Esophagus squamous epithelium (tissue), 5 donors: Measurements from ENCODE around the gene SMOC2. TPM values are rescaled to one million over a fixed set of nuclear protein-coding genes. Genes with fewer than 3 reads are reported as not detected.

Experiments used
- DNase-seq: peaks from one replicate; lab custom pipeline; 2025; lab: John Stamatoyannopoulos, UW
- H3K27ac ChIP-seq, 4 donors: fragments of 200-600 bp; sonication (generic); one replicate each; pipeline ENCODE4 v1.5.1; 2016 to 2019; ENCODE audit warnings: mild to moderate bottlenecking in 1 of 4
- H3K27me3 ChIP-seq, 4 donors: fragments of 200-600 bp; sonication (generic); 1 replicate in 3 of 4; 2 replicates in 1 of 4; pipeline versions ENCODE4 v1.5.1 to v1.6.0; 2017 to 2021; ENCODE audit warnings: antibody characterized with exemption in 1 of 4
- H3K36me3 ChIP-seq, 3 donors: fragments of 200-600 bp; sonication (generic); one replicate each; pipeline ENCODE4 v1.5.1; 2016 to 2019
- H3K4me1 ChIP-seq, 3 donors: fragments of 200-600 bp; sonication (generic); one replicate each; pipeline ENCODE4 v1.5.1; 2017 to 2019
- H3K4me3 ChIP-seq, 4 donors: fragments of 200-600 bp; sonication (generic); 1 replicate in 3 of 4; 2 replicates in 1 of 4; pipeline ENCODE4 v1.5.1; 2016 to 2019; ENCODE audit warnings: mild to moderate bottlenecking in 2 of 4, moderate library complexity in 1 of 4
- H3K9me3 ChIP-seq, 3 donors: fragments of 200-600 bp; sonication (generic); one replicate each; pipeline ENCODE4 v1.5.1; 2016 to 2019
- CTCF ChIP-seq, 6 experiments: fragments of 450-650 bp in 4 of 6; fragments of 200-600 bp in 2 of 6; sonication (generic) in 2 of 6; IDR thresholded peaks; one replicate each; pipeline ENCODE4 v1.5.1; 2016 to 2019; ENCODE audit warnings: antibody characterized with exemption in 6 of 6, mild to moderate bottlenecking in 4 of 6, moderate library complexity in 4 of 6
- POLR2A ChIP-seq, 4 donors: fragments of 450-650 bp; IDR thresholded peaks; one replicate each; pipeline ENCODE4 v1.6.1; 2017; ENCODE audit warnings: antibody characterized with exemption in 4 of 4, mild to moderate bottlenecking in 4 of 4, moderate library complexity in 3 of 4
- WGBS, 2 donors: methylation state at CpG; one replicate each; pipeline ENCODE4 v1.1.5; 2018; 5-methylcytosine and 5-hydroxymethylcytosine counted together
- intact Hi-C: fragments of 100-400 bp; cut with DNase I; formaldehyde crosslinking; loops from one replicate; pipeline ENCODE4 v1.15.0; 2022
- total RNA-seq, 4 donors: library from RNA; depleted of rRNA; stranded (reverse); fragments of >200 nt; gene quantifications; one replicate each; pipeline ENCODE4 v1.1.0, GENCODE V29; 2016
- donor health status: DM: yes; HTN: yes; CAD: no.

The SMOC2 gene
- total RNA-seq, 4 donors from 2014 or later, result 1.9 to 35.5 (median 7.1) TPM

GRCh38 chr6:168598251-168599117 lies 157.5 kb downstream of the SMOC2 start:
- H3K27ac ChIP-seq, result no peak overlapping the region
- H3K9me3 ChIP-seq, result no peaks in the 10 kb centered on the region
- WGBS, 2 donors, result 76 to 77% methylated on average over 12 to 14 of the region's 32 CpGs
- no peak for TF ChIP-seq POLR2A (IDR thresholded peaks at IDR 0.05)
- no peak for TF ChIP-seq CTCF (IDR thresholded peaks at IDR 0.05)
- intact Hi-C loops, result no loop called here
- no peak for DNase-seq
- H3K4me3 ChIP-seq, result no peak overlapping the region
- no peaks in the 10 kb centered on the region for H3K4me1 ChIP-seq
- H3K36me3 ChIP-seq, result no peaks in the 10 kb centered on the region
- H3K27me3 ChIP-seq, result no peaks in the 10 kb centered on the region

GRCh38 chr6:168599118-168599494 lies 158.1 kb downstream of the SMOC2 start:
- intact Hi-C loops, result no loop called here
- H3K9me3 ChIP-seq, result no peaks in the 10 kb centered on the region

GRCh38 chr6:168599769-168600330 lies 158.9 kb downstream of the SMOC2 start:
- H3K27me3 ChIP-seq, result no peaks in the 10 kb centered on the region
- H3K36me3 ChIP-seq, result no peaks in the 10 kb centered on the region
- no peak overlapping the region for H3K27ac ChIP-seq
- H3K9me3 ChIP-seq, result no peaks in the 10 kb centered on the region
- intact Hi-C loops, result no loop called here
- WGBS, 2 donors, result 80 to 90% methylated on average over 5 to 10 of the region's 11 CpGs
- TF ChIP-seq POLR2A (IDR thresholded peaks at IDR 0.05) (no peak), CTCF (IDR thresholded peaks at IDR 0.05) (no peak)
- no peaks in the 10 kb centered on the region for H3K4me1 ChIP-seq
- no peak overlapping the region for H3K4me3 ChIP-seq
- no peak for DNase-seq

More at GRCh38 chr6:168599118-168599494, 158.1 kb downstream of the SMOC2 start:
- Histone ChIP-seq H3K4me1 (no peaks in the 10 kb centered on the region), H3K27ac (no peak overlapping the region), H3K4me3 (no peak overlapping the region), H3K27me3 (no peaks in the 10 kb centered on the region), H3K36me3 (no peaks in the 10 kb centered on the region)
- WGBS, 2 donors, result 77 to 94% methylated on average over 4 of the region's 4 CpGs
- DNase-seq, result no peak
- TF ChIP-seq POLR2A (IDR thresholded peaks at IDR 0.05), result no peak

GRCh38 chr6:168600381-168600780 lies 159.4 kb downstream of the SMOC2 start:
- intact Hi-C loops, result no loop called here
- WGBS, 2 donors, result 87 to 90% methylated on average over 10 of the region's 11 CpGs

GRCh38 chr6:168601111-168601510 lies 160.1 kb downstream of the SMOC2 start:
- no peak overlapping the region for H3K27ac ChIP-seq
- H3K4me3 ChIP-seq, result no peak overlapping the region
- H3K27me3 ChIP-seq, result no peaks in the 10 kb centered on the region
- TF ChIP-seq CTCF (IDR thresholded peaks at IDR 0.05) (no peak), POLR2A (IDR thresholded peaks at IDR 0.05) (no peak)
- intact Hi-C loops, result no loop called here
- H3K36me3 ChIP-seq, result no peaks in the 10 kb centered on the region
- H3K4me1 ChIP-seq, result no peaks in the 10 kb centered on the region
- no peaks in the 10 kb centered on the region for H3K9me3 ChIP-seq
- WGBS, 2 donors, result 78 to 98% methylated on average over 4 to 6 of the region's 17 CpGs
- DNase-seq, result no peak

More at GRCh38 chr6:168600381-168600780, 159.4 kb downstream of the SMOC2 start:
- H3K4me3 ChIP-seq, result no peak overlapping the region
- no peak overlapping the region for H3K27ac ChIP-seq
- no peaks in the 10 kb centered on the region for H3K9me3 ChIP-seq
- H3K27me3 ChIP-seq, result no peaks in the 10 kb centered on the region
- no peak for TF ChIP-seq CTCF (IDR thresholded peaks at IDR 0.05)
- no peak for TF ChIP-seq POLR2A (IDR thresholded peaks at IDR 0.05)
- H3K36me3 ChIP-seq, result no peaks in the 10 kb centered on the region
- DNase-seq, result no peak
- H3K4me1 ChIP-seq, result no peaks in the 10 kb centered on the region
